Stimulated activated naive B cell treated with anti-CD40 and anti-IgM and Interleukin-4, amounts not matched to agents 10 μg/mL and 1 μg/mL and 100 μg/mL, for 72 hours (primary cell): ENCODE data around the gene PLEKHG5.

ENCODE experiments used
- ATAC-seq, 2 donors: fragments of 150-1000 bp; cut with Tn5 transposase; replicated peaks; 2 replicates each; pipeline ENCODE4 v1.10.0; 2021; ENCODE audit warnings: moderate library complexity in 1 of 2
- DNase-seq: peaks from one replicate; pipeline ENCODE4 v3.0.0; 2021
- H3K27ac Mint-ChIP-seq: one replicate; pipeline ENCODE4 v1.8.0; 2022; ENCODE audit warnings: mild to moderate bottlenecking, mixed read lengths
- H3K27me3 Mint-ChIP-seq, 2 donors: one replicate each; pipeline ENCODE4 v1.8.0; 2022; ENCODE audit warnings: mixed read lengths in 2 of 2
- H3K36me3 Mint-ChIP-seq, 2 donors: one replicate each; pipeline ENCODE4 v1.8.0; 2022; ENCODE audit warnings: mixed read lengths in 2 of 2, mild to moderate bottlenecking in 1 of 2
- H3K4me1 Mint-ChIP-seq, 2 donors: one replicate each; pipeline ENCODE4 v1.8.0; 2022; ENCODE audit warnings: mixed read lengths in 2 of 2, mild to moderate bottlenecking in 1 of 2
- H3K4me3 Mint-ChIP-seq, 2 donors: one replicate each; pipeline ENCODE4 v1.8.0; 2022; ENCODE audit warnings: mild to moderate bottlenecking in 2 of 2, mixed read lengths in 2 of 2, moderate library complexity in 1 of 2
- H3K9me3 Mint-ChIP-seq, 2 donors: one replicate each; pipeline ENCODE4 v1.8.0; 2022; ENCODE audit warnings: mixed read lengths in 2 of 2, mild to moderate bottlenecking in 1 of 2

The PLEKHG5 gene

DNA sequence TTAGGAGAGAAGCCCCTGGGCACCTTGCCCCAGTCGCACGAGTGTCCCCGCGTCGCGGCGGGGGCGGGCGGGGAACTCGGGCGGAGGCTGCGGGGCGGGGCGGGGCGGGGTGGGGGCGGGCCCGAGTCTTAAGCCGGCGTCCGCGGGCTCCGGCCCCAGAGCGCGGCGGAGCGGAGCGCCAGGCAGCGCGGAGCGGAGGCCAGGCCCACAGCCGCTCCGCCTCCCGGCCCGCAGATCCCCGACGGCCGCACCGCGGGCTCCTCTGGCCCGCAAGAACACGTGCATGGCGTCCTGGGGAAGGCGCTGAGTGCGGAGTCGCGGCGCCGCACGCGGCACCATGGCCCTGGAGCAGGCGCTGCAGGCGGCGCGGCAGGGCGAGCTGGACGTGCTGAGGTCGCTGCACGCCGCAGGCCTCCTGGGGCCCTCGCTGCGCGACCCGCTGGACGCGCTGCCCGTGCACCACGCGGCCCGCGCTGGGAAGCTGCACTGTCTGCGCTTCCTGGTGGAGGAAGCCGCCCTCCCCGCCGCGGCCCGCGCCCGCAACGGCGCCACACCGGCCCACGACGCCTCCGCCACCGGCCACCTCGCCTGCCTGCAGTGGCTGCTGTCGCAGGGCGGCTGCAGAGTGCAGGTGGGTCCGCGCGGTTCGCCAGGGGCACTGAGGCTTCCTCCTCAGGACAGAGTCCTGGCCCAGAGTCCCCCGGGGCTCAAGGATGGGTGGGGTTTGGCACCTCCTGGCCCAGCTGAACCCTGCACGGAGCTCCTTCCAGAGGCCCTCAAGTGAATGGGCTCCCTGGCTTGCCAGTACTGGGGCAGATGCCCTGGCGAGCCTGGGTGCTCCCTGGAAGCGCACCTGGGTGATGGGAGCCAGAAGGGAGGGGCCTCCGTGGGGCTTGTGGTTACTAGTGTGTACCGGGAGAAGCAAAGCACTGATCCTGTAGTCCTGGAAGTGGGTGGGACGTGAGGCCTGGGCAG is 66.6 kb downstream of the PLEKHG5 start, which contains the start of gene ESPN:
TSS of gene ESPN (plus strand) at position 158 of the 975 bp plus-strand sequence. CDS start at position 338, 180 bp downstream.
- Mint-ChIP-seq H3K4me1 (peaks cover 11 to 21% of the 10 kb centered on the region in 2 donors), H3K4me3 (peak within 1 kb of the TSS in 1 of 2 donors; percentile 44), H3K9me3 (no peaks in the 10 kb centered on the region), H3K27ac (peak within 1 kb of the TSS; percentile 22), H3K27me3 (peaks cover 51 to 84% of the 10 kb centered on the region in 2 donors), H3K36me3 (no peaks in the 10 kb centered on the region)
- peak in 1 of 2 donors; percentile 17 for ATAC-seq
- no peak for DNase-seq

DNA sequence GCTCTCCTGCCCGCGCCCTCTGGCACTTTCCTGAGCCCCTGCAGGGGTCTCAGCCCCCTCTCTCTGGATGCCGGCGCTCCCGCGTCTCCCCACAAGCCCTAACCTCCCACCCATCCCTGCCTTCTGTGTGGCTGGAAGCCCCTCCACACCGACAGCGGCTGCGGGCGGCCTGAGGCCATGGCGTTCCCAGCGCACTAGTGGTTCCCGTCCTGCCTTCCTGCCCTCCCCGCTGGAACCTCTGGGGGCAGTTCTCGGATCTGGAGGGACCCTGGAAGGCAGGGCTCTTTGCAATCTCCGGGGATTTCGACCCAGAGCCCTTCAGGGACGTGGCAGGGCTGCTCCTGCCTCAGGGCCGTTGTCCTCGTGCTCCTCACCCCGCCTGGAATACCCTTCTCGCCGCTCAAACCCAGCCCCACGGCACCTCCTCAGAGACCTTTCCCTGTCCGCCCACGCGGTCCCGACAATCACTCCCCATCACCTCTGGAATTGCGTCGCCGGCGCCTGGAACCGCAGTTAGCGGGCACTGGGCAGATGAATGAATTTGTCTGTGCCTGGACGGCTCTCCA is 67.4 kb downstream of the PLEKHG5 start:
- H3K4me1 Mint-ChIP-seq, result peaks cover 11 to 22% of the 10 kb centered on the region in 2 donors
- H3K27me3 Mint-ChIP-seq, result peaks cover 47 to 78% of the 10 kb centered on the region in 2 donors
- no peak for DNase-seq
- peak overlapping the region in 1 of 2 donors; percentile 44 for H3K4me3 Mint-ChIP-seq
- no peak for ATAC-seq
- H3K27ac Mint-ChIP-seq, result peak overlapping the region; percentile 22
- no peaks in the 10 kb centered on the region for H3K36me3 Mint-ChIP-seq
- H3K9me3 Mint-ChIP-seq, result no peaks in the 10 kb centered on the region

DNA sequence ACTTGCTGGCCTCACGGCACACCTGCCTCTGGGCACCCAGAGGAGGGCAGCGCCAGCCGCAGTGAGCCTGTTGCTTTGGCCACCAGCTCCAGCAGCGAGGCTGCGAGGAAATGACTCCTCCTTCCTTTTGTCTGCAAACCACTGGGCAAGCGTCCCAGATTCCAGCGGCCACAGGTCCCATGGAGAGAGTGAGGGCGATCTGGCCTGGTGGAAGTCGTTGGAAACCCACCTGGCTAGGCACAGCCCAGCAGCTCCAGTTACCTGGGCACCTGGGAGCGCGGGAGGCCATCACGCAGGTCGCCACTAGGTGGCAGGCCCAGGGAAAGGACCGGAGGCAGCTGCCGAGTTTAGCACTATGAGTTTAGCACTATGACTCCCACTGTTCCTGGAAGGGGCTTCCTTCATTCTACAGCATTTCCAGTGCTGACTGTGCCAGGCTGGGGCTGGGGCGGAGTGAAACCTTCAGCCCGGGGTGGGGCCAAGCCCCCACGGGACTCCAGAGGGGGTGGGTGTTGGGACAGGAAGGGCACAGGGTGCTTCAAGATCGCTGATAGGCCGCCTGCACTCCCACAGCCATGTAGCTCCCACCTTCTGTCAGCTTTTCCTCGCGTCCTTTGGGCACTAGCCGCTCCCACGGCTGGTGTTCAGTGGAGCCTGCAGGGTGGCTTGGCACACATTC is 68.0 kb downstream of the PLEKHG5 start:
- DNase-seq, result peak; percentile 50
- peaks cover 47 to 79% of the 10 kb centered on the region in 2 donors for H3K27me3 Mint-ChIP-seq
- H3K4me3 Mint-ChIP-seq, result peak overlapping the region in 1 of 2 donors; percentile 44

DNA sequence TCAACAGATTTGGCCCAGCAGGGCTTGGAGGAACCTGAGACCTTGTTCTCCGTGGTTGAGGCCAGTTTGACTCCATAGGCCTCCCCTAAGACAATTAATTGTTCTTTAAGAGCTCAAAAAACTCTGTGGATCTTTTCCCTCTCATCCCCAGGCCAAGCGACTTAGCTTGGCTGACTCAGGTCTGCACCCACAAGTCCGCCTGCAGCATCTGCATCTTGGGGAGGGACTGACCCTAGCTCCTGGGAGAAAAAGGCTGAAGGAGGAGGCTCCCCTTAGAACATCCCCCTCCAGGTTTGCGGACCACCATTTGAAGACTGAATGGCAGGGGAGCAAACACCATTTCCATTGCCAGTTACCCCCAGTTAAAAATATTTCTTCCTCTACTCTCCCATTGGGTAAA is 70.2 kb downstream of the PLEKHG5 start:
- no peaks in the 10 kb centered on the region for H3K9me3 Mint-ChIP-seq
- no peak for ATAC-seq
- H3K4me1 Mint-ChIP-seq, result peaks cover 9 to 22% of the 10 kb centered on the region in 2 donors
- peaks cover 56 to 79% of the 10 kb centered on the region in 2 donors for H3K27me3 Mint-ChIP-seq
- H3K36me3 Mint-ChIP-seq, result no peaks in the 10 kb centered on the region
- no peak for DNase-seq
- H3K27ac Mint-ChIP-seq, result no peak overlapping the region
- H3K4me3 Mint-ChIP-seq, result no peak overlapping the region

More for the DNA sequence above, 68.0 kb downstream of the PLEKHG5 start:
- H3K36me3 Mint-ChIP-seq, result no peaks in the 10 kb centered on the region
- no peak overlapping the region for H3K27ac Mint-ChIP-seq
- H3K9me3 Mint-ChIP-seq, result no peaks in the 10 kb centered on the region
- peaks cover 10 to 22% of the 10 kb centered on the region in 2 donors for H3K4me1 Mint-ChIP-seq
- ATAC-seq, result peak; percentile 76 to 80

DNA sequence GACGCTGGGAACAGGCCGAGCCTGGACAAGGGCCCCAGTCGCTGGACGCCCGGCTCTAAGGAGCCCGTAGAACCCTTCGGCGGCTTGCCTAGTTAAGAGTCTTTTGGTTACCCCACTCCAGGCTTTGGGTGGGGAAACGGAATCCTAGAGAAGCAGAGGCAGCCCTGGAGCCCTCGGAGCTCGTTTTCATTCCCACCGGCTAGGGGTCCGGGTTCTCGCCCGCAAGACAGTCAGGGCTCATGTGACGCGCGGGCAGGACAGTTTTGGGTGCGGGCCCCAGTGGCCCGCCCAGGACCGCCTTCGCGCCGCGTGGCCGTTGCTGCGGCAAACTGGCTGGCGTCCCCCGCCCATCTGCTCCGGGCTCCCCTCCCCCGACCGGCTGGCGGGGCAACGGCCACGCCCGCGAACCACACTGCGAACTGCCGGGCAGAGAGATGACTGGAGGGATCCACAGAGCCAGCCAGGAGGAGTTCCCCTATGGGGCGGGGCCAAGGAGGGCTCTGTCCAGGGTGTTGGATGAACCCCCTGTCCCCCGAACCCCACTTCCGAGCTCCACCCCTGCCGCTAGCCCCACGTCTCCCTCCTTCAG is 70.9 kb downstream of the PLEKHG5 start:
- H3K27ac Mint-ChIP-seq, result no peak overlapping the region
- H3K4me3 Mint-ChIP-seq, result peak overlapping the region; percentile 56
- DNase-seq, result no peak
- H3K36me3 Mint-ChIP-seq, result no peaks in the 10 kb centered on the region
- peaks cover 57 to 79% of the 10 kb centered on the region in 2 donors for H3K27me3 Mint-ChIP-seq
- H3K4me1 Mint-ChIP-seq, result peaks cover 9 to 22% of the 10 kb centered on the region in 2 donors
- no peaks in the 10 kb centered on the region for H3K9me3 Mint-ChIP-seq
- ATAC-seq, result no peak

DNA sequence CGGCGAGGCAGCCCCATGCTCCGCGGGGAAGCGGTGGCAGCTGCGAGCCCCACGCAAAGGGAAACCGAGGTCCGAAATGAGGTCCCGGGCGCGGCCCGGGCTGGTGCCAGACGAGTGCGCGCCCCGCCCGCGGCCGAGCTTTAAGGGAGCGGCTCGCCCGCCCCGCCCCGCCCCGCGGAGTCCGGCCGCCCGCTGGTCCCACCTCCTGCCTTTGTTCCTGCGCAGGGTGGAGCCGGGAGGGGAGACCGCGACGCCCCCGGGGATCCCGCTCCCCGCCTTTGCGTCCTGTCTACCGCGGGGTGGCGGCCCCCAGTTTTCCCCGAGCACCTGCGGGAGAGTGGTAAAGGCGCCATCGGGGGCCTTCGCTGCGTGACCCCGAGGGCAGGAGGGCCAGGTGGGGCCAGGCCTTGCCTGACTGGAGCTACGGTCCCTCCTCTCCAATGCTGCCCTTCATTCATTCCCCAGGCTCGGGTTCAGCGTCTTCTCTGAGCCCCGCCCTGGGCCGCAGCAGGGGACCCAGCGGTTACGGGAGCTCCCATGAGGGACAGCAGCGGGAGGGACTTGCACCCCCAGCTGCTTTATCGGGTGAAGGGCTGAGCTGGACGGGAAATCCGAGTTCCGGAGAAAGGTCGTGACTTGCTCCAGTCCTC is 71.5 kb downstream of the PLEKHG5 start, which contains the start of gene HES2:
TSS of gene HES2 (minus strand) at position 116 of the 650 bp plus-strand sequence. CDS start at position 17, 99 bp downstream.
- ATAC-seq, result no peak
- Mint-ChIP-seq H3K4me3 (peak within 1 kb of the TSS; percentile 41 to 56), H3K36me3 (no peaks in the 10 kb centered on the region), H3K27ac (peak within 1 kb of the TSS; percentile 47), H3K4me1 (peaks cover 9 to 22% of the 10 kb centered on the region in 2 donors), H3K27me3 (peaks cover 61 to 79% of the 10 kb centered on the region in 2 donors), H3K9me3 (no peaks in the 10 kb centered on the region)
- DNase-seq, result no peak

DNA sequence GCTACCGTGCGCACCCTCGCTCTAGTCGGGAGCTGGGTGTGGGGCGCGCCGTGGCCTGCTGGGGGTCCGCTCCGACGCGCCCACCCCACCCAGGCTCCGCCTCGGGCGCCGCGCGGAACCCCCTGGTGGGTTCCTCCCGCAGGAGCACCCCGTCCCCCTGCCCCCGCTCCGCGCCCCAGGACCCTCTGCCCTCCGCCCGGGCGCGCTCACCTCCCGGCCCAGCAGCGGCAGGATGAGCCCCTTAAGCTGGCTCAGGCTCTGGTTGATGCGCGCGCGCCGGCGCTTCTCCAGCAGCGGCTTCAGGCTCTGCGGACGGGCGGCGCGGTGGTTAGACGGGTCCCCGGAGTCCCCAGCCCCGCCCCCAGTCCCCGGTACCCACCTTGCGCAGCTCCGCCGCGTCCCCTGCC is 72.1 kb downstream of the PLEKHG5 start:
- Mint-ChIP-seq H3K4me1 (peaks cover 11 to 26% of the 10 kb centered on the region in 2 donors), H3K9me3 (no peaks in the 10 kb centered on the region), H3K4me3 (no peak overlapping the region), H3K36me3 (no peaks in the 10 kb centered on the region), H3K27me3 (peaks cover 64 to 81% of the 10 kb centered on the region in 2 donors), H3K27ac (no peak overlapping the region)
- no peak for DNase-seq
- no peak for ATAC-seq

DNA sequence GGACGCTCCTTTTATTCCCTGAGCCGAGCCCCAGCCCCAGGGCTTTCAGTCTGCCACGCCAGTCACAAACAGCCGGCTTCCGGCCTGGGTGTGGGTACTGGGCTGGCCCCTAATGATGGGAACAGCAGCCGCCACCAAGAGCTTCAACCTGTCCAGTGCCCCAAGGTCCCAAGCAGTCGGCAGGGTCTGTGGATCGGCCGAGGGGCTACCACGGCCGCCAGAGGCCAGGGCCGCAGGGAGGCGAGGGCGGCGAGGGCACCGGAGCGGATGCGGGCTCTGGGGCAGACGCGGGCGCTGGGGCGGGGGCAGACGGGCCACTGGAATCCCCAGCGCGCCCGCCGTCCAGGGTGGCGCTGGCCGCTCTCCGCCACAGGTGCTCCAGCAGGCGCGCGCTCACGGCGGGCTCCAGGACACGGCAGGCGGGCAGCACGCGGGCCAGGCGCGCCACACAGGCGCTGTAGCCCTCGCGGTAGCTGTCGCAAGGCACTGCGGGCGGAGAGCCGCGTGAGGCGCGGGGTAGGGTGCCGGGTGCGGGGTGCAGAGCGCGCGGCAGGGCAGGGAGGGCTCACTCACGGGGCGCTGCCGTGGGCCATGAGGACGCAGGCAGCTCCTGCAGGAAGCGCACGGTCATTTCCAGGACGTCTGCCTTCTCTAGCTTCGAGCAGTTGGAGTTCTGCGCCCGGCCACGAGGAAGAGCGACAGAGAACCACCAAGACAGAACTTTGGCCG is 72.6 kb downstream of the PLEKHG5 start:
- Mint-ChIP-seq H3K36me3 (no peaks in the 10 kb centered on the region), H3K27ac (peak overlapping the region; percentile 47), H3K27me3 (peaks cover 63 to 80% of the 10 kb centered on the region in 2 donors), H3K4me3 (peak overlapping the region in 1 of 2 donors; percentile 17), H3K4me1 (peaks cover 7 to 24% of the 10 kb centered on the region in 2 donors), H3K9me3 (no peaks in the 10 kb centered on the region)
- DNase-seq (no peak), ATAC-seq (no peak)

DNA sequence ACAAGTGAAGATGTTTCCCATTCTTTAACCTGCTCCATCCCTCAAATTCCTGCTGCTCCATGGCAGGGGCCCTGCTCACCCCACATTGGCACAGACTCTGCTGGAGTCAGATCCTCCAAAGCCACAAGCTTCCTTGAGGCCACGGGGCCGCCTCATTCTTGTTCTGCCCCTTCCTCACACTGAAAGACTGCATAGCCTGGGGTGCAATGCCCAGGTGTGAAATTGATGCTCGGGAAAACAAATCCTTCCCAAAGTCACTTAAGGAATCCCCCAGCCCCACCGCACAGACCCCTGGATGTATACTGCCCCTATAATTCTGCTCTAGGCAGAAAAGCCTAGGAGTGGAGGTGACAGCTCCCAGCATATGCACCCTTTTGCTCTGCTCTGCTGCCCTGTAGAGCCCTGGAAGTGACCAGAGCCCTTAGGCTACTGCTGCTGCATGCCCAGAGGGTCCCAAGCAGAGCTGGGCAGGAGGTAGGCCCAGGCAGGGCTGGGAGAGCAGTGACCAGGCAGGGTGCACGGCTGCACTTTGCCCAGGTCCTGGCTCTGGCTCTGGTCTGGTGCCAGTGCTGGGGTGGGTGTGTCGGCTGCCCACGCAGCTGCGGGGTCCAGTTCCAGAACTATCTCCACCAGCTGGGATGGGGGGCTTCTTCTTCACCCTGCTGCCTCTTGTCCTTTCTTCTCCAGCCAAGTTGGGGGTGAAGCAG is 73.4 kb downstream of the PLEKHG5 start:
- Mint-ChIP-seq H3K36me3 (no peaks in the 10 kb centered on the region), H3K4me1 (peaks cover 7 to 17% of the 10 kb centered on the region in 2 donors), H3K27ac (no peak overlapping the region), H3K27me3 (peaks cover 61 to 73% of the 10 kb centered on the region in 2 donors), H3K4me3 (no peak overlapping the region), H3K9me3 (no peaks in the 10 kb centered on the region)
- no peak for DNase-seq
- ATAC-seq, result no peak
